HepG2 (cell line): Measurements from ENCODE around the gene CYBC1. TPM values are rescaled to one million over a fixed set of nuclear protein-coding genes. Genes with fewer than 3 reads are reported as not detected.

Experiments
- ATAC-seq: fragments of 200-7000 bp; cut with Tn5 transposase; 3 replicates; pipeline ENCODE4 v1.9.1; 2020; ENCODE audit warnings: mild to moderate bottlenecking, moderate library complexity
- BruUV-seq: library from RNA; stranded (reverse); fragments of 400-500 nt; replicated peaks from 2 replicates; lab custom pipeline; 2021; lab: Mats Ljungman, UMichigan
- CTCF ChIA-PET: fragments of 300-600 bp; formaldehyde crosslinking; extraction: SDS; loops from one replicate; lab custom pipeline; 2021; ENCODE audit warnings: low total read pairs, inconsistent platforms, low intra/inter-chr PET ratio; lab: Yijun Ruan, JAX
- POLR2A ChIA-PET: fragments of 350-600 bp; sonication (Branson Sonifier 250); formaldehyde crosslinking; loops from one replicate; lab custom pipeline; 2020; ENCODE audit warnings: antibody characterized with exemption, inconsistent platforms; lab: Yijun Ruan, JAX
- DNase-seq: peaks from one replicate; pipeline ENCODE4 v3.0.0-alpha.2; 2015; ENCODE audit warnings: low spot score
- FAIRE-seq: peaks from 3 replicates; lab custom pipeline; 2011; peaks lifted over from hg19 to GRCh38; lab: Jason Lieb, UNC
- H2AFZ ChIP-seq: one replicate; pipeline ENCODE4 v1.6.1; 2011; ENCODE audit warnings: low read length, inconsistent platforms
- H3K27ac ChIP-seq: fragments of 300-600 bp; 3 replicates; pipeline ENCODE4 v1.8.0; 2011; ENCODE audit warnings: mixed run types, mild to moderate bottlenecking, mixed read lengths, low read length, inconsistent platforms; ENCODE audit not compliant: insufficient read depth; ENCODE audit errors: extremely low read length
- H3K27me3 ChIP-seq, 2 experiments: fragments of 200-600 bp in 1 of 2; 2 replicates in 1 of 2; 3 replicates in 1 of 2; pipeline versions ENCODE4 v1.6.0 to v1.8.0; 2011; ENCODE audit warnings: low read length in 2 of 2, mild to moderate bottlenecking in 2 of 2, moderate library complexity in 2 of 2, inconsistent platforms in 1 of 2; ENCODE audit not compliant: insufficient read depth in 2 of 2, control insufficient read depth in 1 of 2
- H3K36me3 ChIP-seq, 2 experiments: fragments of 200-600 bp in 1 of 2; replicated peaks in 1 of 2; 2 replicates in 1 of 2; 3 replicates in 1 of 2; pipeline versions ENCODE4 v1.5.1 to v1.8.0; 2011; ENCODE audit warnings: low read length in 2 of 2, inconsistent platforms in 1 of 2; ENCODE audit not compliant: insufficient read depth in 2 of 2, control insufficient read depth in 1 of 2
- H3K4me1 ChIP-seq: 2 replicates; pipeline ENCODE4 v1.5.1; 2012; ENCODE audit warnings: low read length, inconsistent platforms; ENCODE audit not compliant: insufficient read depth
- H3K4me2 ChIP-seq: 2 replicates; pipeline ENCODE4 v1.6.0; 2011; ENCODE audit warnings: low read depth, low read length, inconsistent platforms
- H3K4me3 ChIP-seq, 3 experiments: fragments of 200-600 bp in 1 of 3; sonication (generic), shearing (Covaris generic) in 1 of 3; replicated peaks in 1 of 3; 2 replicates each; pipeline ENCODE4 v1.5.1; 2011 to 2016; ENCODE audit warnings: low read length in 3 of 3, inconsistent platforms in 2 of 3, low read depth in 2 of 3, mild to moderate bottlenecking in 2 of 3, control low read depth in 1 of 3, mixed read lengths in 1 of 3; ENCODE audit not compliant: insufficient read depth in 1 of 3
- H3K79me2 ChIP-seq: one replicate; pipeline ENCODE4 v1.6.1; 2011; ENCODE audit warnings: low read length, inconsistent platforms; ENCODE audit not compliant: insufficient read depth
- H3K9ac ChIP-seq: 2 replicates; pipeline ENCODE4 v1.6.0; 2011; ENCODE audit warnings: mild to moderate bottlenecking, low read depth, low read length, inconsistent platforms; ENCODE audit not compliant: insufficient read depth
- H3K9me3 ChIP-seq: 2 replicates; pipeline ENCODE4 v1.5.1; 2012; ENCODE audit warnings: mild to moderate bottlenecking, low read length
- H4K20me1 ChIP-seq: 2 replicates; pipeline ENCODE4 v1.6.0; 2011; ENCODE audit warnings: inconsistent platforms, mild to moderate bottlenecking, low read length, moderate library complexity; ENCODE audit not compliant: insufficient read depth
- KDM5B ChIP-seq: sonication (generic); formaldehyde crosslinking; IDR thresholded peaks from 2 replicates; pipeline ENCODE4 v1.4.0; 2020; ENCODE audit warnings: missing genetic modification reagents, mild to moderate bottlenecking, borderline replicate concordance
- MAF1 ChIP-seq: sonication (generic); formaldehyde crosslinking; IDR thresholded peaks from 2 replicates; pipeline ENCODE4 v1.5.0; 2020; ENCODE audit warnings: missing genetic modification reagents, borderline replicate concordance
- PCBP2 ChIP-seq: fragments of 200-400 bp; formaldehyde crosslinking; optimal IDR thresholded peaks from 2 replicates; pipeline ENCODE3; 2018; ENCODE audit warnings: low read length, low read depth; ENCODE audit not compliant: poor library complexity, severe bottlenecking
- POLR2AphosphoS5 ChIP-seq: IDR thresholded peaks from 2 replicates; pipeline ENCODE4 v1.6.1; 2012; ENCODE audit warnings: low read depth, low read length
- PRPF4 ChIP-seq: fragments of 200-400 bp; formaldehyde crosslinking; IDR thresholded peaks from 2 replicates; pipeline ENCODE4 v1.6.1; 2016; ENCODE audit warnings: low read length, low read depth; ENCODE audit not compliant: poor library complexity, severe bottlenecking
- RAD21 ChIP-seq: fragments of 450-650 bp; formaldehyde crosslinking; IDR thresholded peaks from 2 replicates; pipeline ENCODE4 v1.5.0; 2020; ENCODE audit warnings: mild to moderate bottlenecking
- ZBTB38 ChIP-seq: sonication (generic); formaldehyde crosslinking; IDR thresholded peaks from 2 replicates; pipeline ENCODE4 v1.5.1; 2020; ENCODE audit warnings: mild to moderate bottlenecking, missing genetic modification reagents
- ZNF879 ChIP-seq: sonication (generic); formaldehyde crosslinking; IDR thresholded peaks from 2 replicates; pipeline ENCODE4 v1.8.1; 2023; ENCODE audit warnings: missing genetic modification reagents
- WGBS: methylation state at CpG from one replicate; pipeline ENCODE4 v1.1.6; 2017; ENCODE audit warnings: low lambda C conversion rate; 5-methylcytosine and 5-hydroxymethylcytosine counted together
- in situ Hi-C: cut with HindIII; loops from 2 replicates; pipeline ENCODE4 v1.10.0; 2017; ENCODE audit warnings: low pct_unique_long_range_greater_than_20kb; ENCODE audit not compliant: extremely low pct_ligation_motif_present
- intact Hi-C: fragments of 100-400 bp; cut with micrococcal nuclease; formaldehyde crosslinking; loops from one replicate; pipeline ENCODE4 v1.10.0; 2022; ENCODE audit not compliant: unreplicated experiment
- polyA plus RNA-seq, 8 experiments: library from polyadenylated mRNA; depleted of rRNA in 3 of 8; stranded (reverse) in 7 of 8; unstranded in 1 of 8; fragments of >200 nt; fragmentation: Illumina TruSeq in 4 of 8; extraction: Trizol in 4 of 8; gene quantifications; 2 replicates each; pipeline versions ENCODE4 v1.2.1 to v1.2.3, GENCODE V29; 2011 to 2016; ENCODE audit warnings: low read depth in 4 of 8, missing spikeins in 1 of 8, mixed read lengths in 1 of 8; ENCODE audit not compliant: insufficient read depth in 1 of 8
- total RNA-seq, 5 experiments: library from RNA; depleted of rRNA; stranded (reverse); fragments of >200 nt; fragmentation: Illumina TruSeq; extraction: Trizol; gene quantifications; 2 replicates each; pipeline ENCODE4 v1.2.3, GENCODE V29; 2016; ENCODE audit warnings: low read depth in 1 of 5
- TF ChIP-seq, protein P1 (sequence below): sonication (generic); formaldehyde crosslinking; IDR thresholded peaks from 2 replicates; pipeline ENCODE4 v1.4.0; 2020; ENCODE audit warnings: mild to moderate bottlenecking, missing genetic modification reagents
- TF ChIP-seq, protein P2 (sequence below): IDR thresholded peaks from 2 replicates; pipeline ENCODE4 v1.6.1; 2012; ENCODE audit warnings: inconsistent platforms
- TF ChIP-seq, protein P3 (sequence below): sonication (generic); formaldehyde crosslinking; IDR thresholded peaks from 2 replicates; pipeline ENCODE4 v1.5.1; 2020; ENCODE audit warnings: mild to moderate bottlenecking, missing genetic modification reagents, moderate library complexity
- TF ChIP-seq, protein P4 (sequence below): sonication (generic); formaldehyde crosslinking; IDR thresholded peaks from 2 replicates; pipeline ENCODE4 v1.4.0; 2020; ENCODE audit warnings: missing genetic modification reagents

CYBC1 gene
- total and polyA plus RNA-seq, 2 of the 13 experiments (the other 11 are each of a cell fraction or from before 2014, with no cell fraction given) = 43.4 to 44.1 TPM

DNA sequence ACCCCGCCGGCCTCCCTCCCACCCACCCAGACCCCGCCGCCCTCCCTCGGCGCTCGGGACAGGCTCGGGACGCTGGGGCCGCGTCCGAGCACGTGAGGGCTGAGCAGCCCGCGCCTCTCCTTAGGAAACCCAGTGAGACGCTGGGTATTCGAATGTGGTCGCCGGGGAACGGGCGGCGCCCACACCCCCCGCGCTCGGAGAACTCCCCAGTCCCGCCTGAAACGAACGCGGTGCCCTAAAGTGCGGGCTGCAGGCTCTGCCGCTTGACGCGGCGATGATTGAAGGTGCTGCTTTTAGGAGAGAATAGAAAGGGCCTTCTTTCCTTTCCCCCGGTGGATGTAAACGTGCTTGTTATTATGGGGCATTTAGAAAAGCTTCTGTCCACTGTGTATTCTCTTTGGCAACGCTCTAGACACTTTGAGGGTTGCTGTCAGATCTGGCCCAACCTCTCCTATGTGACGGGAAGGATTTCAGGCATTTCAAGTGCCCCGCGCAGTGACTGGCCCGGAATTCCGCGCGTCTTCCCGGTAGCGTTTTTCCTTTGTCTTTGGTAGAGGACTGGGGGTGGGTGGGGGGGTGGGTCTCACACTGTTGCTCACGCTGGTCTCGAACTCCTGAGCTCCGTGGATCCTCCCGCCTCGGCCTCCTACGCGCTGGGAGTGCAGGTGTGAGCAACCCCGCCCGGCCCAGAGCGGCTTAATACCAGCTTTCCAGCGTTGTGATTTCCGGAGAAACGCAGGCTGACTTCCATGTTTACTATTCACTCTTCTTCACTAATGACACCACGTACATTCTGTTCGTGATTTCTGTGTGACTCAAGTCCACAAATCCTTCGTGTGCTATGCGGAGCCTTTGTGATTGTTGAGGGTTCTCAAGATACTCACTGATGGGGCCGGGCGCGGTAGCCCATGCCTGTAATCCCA is 47.2 kb upstream of the CYBC1 start:
- Histone ChIP-seq H2AFZ (no peak overlapping the region), H3K4me3 (peak overlapping the region in 2 of 3 experiments; percentile 28 to 30; a peak in 2 of 6 replicates), H3K9ac (0 out of 2 replicates have a peak overlapping the region, but pooled peaks have one; percentile 13), H3K4me2 (peak overlapping the region; percentile 40), H3K27ac (no peak overlapping the region), H3K27me3 (no peaks in the 10 kb centered on the region; a peak in 1 of 5 replicates), H4K20me1 (no peaks in the 10 kb centered on the region), H3K4me1 (peaks cover 60% of the 10 kb centered on the region), H3K36me3 (no peaks in the 10 kb centered on the region), H3K9me3 (no peaks in the 10 kb centered on the region), H3K79me2 (no peaks in the 10 kb centered on the region)
- DNase-seq = no peak
- ChIA-PET POLR2A (no interaction called here), CTCF (no interaction called here)
- FAIRE-seq = no peak
- no peak for ATAC-seq
- BruUV-seq = no TSS peak
- in situ Hi-C loops (no loop called here), intact Hi-C loops (no loop called here)
- 81% methylated on average over 36 of the region's 66 CpGs for WGBS
- TF ChIP-seq ZNF879 (no peak), KDM5B (CRISPR knock-in tag) (0 out of 2 replicates have a peak, but pooled peaks have one; percentile 5), ZBTB38 (0 out of 2 replicates have a peak, but pooled peaks have one; percentile 10), PRPF4 (peak; percentile 26), POLR2AphosphoS5 (no peak), MAF1 (CRISPR knock-in tag) (no peak), PCBP2 (no peak), RAD21 (CRISPR knock-in tag) (no peak)
- TF ChIP-seq, protein P1, sequence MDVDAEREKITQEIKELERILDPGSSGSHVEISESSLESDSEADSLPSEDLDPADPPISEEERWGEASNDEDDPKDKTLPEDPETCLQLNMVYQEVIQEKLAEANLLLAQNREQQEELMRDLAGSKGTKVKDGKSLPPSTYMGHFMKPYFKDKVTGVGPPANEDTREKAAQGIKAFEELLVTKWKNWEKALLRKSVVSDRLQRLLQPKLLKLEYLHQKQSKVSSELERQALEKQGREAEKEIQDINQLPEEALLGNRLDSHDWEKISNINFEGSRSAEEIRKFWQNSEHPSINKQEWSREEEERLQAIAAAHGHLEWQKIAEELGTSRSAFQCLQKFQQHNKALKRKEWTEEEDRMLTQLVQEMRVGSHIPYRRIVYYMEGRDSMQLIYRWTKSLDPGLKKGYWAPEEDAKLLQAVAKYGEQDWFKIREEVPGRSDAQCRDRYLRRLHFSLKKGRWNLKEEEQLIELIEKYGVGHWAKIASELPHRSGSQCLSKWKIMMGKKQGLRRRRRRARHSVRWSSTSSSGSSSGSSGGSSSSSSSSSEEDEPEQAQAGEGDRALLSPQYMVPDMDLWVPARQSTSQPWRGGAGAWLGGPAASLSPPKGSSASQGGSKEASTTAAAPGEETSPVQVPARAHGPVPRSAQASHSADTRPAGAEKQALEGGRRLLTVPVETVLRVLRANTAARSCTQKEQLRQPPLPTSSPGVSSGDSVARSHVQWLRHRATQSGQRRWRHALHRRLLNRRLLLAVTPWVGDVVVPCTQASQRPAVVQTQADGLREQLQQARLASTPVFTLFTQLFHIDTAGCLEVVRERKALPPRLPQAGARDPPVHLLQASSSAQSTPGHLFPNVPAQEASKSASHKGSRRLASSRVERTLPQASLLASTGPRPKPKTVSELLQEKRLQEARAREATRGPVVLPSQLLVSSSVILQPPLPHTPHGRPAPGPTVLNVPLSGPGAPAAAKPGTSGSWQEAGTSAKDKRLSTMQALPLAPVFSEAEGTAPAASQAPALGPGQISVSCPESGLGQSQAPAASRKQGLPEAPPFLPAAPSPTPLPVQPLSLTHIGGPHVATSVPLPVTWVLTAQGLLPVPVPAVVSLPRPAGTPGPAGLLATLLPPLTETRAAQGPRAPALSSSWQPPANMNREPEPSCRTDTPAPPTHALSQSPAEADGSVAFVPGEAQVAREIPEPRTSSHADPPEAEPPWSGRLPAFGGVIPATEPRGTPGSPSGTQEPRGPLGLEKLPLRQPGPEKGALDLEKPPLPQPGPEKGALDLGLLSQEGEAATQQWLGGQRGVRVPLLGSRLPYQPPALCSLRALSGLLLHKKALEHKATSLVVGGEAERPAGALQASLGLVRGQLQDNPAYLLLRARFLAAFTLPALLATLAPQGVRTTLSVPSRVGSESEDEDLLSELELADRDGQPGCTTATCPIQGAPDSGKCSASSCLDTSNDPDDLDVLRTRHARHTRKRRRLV (CRISPR knock-in tag) = no peak
- TF ChIP-seq, protein P2, sequence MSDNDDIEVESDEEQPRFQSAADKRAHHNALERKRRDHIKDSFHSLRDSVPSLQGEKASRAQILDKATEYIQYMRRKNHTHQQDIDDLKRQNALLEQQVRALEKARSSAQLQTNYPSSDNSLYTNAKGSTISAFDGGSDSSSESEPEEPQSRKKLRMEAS = peak; percentile 34; the same call in 1 of the 2 replicates
- TF ChIP-seq, protein P3, sequence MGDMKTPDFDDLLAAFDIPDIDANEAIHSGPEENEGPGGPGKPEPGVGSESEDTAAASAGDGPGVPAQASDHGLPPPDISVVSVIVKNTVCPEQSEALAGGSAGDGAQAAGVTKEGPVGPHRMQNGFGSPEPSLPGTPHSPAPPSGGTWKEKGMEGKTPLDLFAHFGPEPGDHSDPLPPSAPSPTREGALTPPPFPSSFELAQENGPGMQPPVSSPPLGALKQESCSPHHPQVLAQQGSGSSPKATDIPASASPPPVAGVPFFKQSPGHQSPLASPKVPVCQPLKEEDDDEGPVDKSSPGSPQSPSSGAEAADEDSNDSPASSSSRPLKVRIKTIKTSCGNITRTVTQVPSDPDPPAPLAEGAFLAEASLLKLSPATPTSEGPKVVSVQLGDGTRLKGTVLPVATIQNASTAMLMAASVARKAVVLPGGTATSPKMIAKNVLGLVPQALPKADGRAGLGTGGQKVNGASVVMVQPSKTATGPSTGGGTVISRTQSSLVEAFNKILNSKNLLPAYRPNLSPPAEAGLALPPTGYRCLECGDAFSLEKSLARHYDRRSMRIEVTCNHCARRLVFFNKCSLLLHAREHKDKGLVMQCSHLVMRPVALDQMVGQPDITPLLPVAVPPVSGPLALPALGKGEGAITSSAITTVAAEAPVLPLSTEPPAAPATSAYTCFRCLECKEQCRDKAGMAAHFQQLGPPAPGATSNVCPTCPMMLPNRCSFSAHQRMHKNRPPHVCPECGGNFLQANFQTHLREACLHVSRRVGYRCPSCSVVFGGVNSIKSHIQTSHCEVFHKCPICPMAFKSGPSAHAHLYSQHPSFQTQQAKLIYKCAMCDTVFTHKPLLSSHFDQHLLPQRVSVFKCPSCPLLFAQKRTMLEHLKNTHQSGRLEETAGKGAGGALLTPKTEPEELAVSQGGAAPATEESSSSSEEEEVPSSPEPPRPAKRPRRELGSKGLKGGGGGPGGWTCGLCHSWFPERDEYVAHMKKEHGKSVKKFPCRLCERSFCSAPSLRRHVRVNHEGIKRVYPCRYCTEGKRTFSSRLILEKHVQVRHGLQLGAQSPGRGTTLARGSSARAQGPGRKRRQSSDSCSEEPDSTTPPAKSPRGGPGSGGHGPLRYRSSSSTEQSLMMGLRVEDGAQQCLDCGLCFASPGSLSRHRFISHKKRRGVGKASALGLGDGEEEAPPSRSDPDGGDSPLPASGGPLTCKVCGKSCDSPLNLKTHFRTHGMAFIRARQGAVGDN (CRISPR knock-in tag) = peak; percentile 44
- TF ChIP-seq, protein P4, sequence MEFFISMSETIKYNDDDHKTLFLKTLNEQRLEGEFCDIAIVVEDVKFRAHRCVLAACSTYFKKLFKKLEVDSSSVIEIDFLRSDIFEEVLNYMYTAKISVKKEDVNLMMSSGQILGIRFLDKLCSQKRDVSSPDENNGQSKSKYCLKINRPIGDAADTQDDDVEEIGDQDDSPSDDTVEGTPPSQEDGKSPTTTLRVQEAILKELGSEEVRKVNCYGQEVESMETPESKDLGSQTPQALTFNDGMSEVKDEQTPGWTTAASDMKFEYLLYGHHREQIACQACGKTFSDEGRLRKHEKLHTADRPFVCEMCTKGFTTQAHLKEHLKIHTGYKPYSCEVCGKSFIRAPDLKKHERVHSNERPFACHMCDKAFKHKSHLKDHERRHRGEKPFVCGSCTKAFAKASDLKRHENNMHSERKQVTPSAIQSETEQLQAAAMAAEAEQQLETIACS (CRISPR knock-in tag) = 0 out of 2 replicates have a peak, but pooled peaks have one; percentile 9
